Kidney (tissue), 14 donors: ENCODE data around the gene PROB1. TPM values are rescaled to one million over a fixed set of nuclear protein-coding genes. Genes with fewer than 3 reads are reported as not detected.

Source experiments
- DNase-seq, 5 donors: peaks; one replicate each; pipeline ENCODE4 v3.0.0-alpha.2; 2013 to 2020
- FAIRE-seq: peaks from 2 replicates; lab custom pipeline; 2012; peaks lifted over from hg19 to GRCh38; lab: Jason Lieb, UNC
- H3K27ac ChIP-seq, 2 donors: one replicate each; pipeline ENCODE4 v1.7.0; 2013; ENCODE audit warnings: low read depth in 2 of 2, low read length in 2 of 2, inconsistent platforms in 1 of 2
- H3K27me3 ChIP-seq: one replicate; pipeline ENCODE4 v1.7.1; 2013; ENCODE audit warnings: low read length, inconsistent platforms; ENCODE audit not compliant: control insufficient read depth, insufficient read depth
- H3K36me3 ChIP-seq, 3 donors: one replicate each; pipeline versions ENCODE4 v1.7.0 to v1.7.1; 2013; ENCODE audit warnings: low read length in 3 of 3, control low read depth in 1 of 3, inconsistent platforms in 1 of 3; ENCODE audit not compliant: insufficient read depth in 3 of 3, control insufficient read depth in 2 of 3
- H3K4me1 ChIP-seq, 3 donors: one replicate each; pipeline versions ENCODE4 v1.7.0 to v1.7.1; 2013; ENCODE audit warnings: low read length in 3 of 3, inconsistent platforms in 1 of 3, low read depth in 1 of 3; ENCODE audit not compliant: control insufficient read depth in 2 of 3, insufficient read depth in 2 of 3
- H3K4me3 ChIP-seq, 3 donors: one replicate each; pipeline versions ENCODE4 v1.7.0 to v1.8.1; 2013; ENCODE audit warnings: low read length in 3 of 3, control low read depth in 1 of 3, inconsistent platforms in 1 of 3
- H3K9ac ChIP-seq, 3 donors: one replicate each; pipeline versions ENCODE4 v1.7.0 to v1.7.1; 2013; ENCODE audit warnings: low read length in 3 of 3, control low read depth in 1 of 3, inconsistent platforms in 1 of 3
- H3K9me3 ChIP-seq, 3 donors: one replicate each; pipeline versions ENCODE4 v1.7.0 to v1.7.1; 2013; ENCODE audit warnings: low read length in 3 of 3, control low read depth in 1 of 3, inconsistent platforms in 1 of 3; ENCODE audit not compliant: control insufficient read depth in 2 of 3, insufficient read depth in 1 of 3
- CTCF ChIP-seq: IDR thresholded peaks from 3 replicates; pipeline ENCODE4 v1.5.1; 2012; ENCODE audit warnings: mild to moderate bottlenecking, moderate library complexity, borderline replicate concordance; ENCODE audit not compliant: insufficient read depth; ENCODE audit errors: extremely low read depth
- intact Hi-C: fragments of 100-400 bp; cut with DNase I; formaldehyde crosslinking; loops from one replicate; pipeline ENCODE4 v1.11.1; 2022
- polyA plus RNA-seq: library from polyadenylated mRNA; stranded (reverse); fragments of 350-450 nt; fragmentation: Illumina TruSeq; extraction: RNeasy Lipid Tissue Mini Kit (QIAGEN cat#74804); gene quantifications from one replicate; pipeline ENCODE4 v1.2.3, GENCODE V29; 2014; ENCODE audit warnings: low read depth, low replicate concordance; ENCODE audit not compliant: insufficient read depth
- total RNA-seq: library from RNA; stranded (reverse); fragmentation: NEBNext Ultra II Directional; extraction: Animal tissue kit (Norgen Biotek cat#: 25700); gene quantifications from one replicate; pipeline ENCODE4 v1.2.1, GENCODE V29; 2021
- donor health status: control.
- donor health status: control.
- donor health status: control.
- donor health status: control.
- donor health status: control.
- donor health status: DM: yes; HTN: yes; CAD: no.
- donor health status: Normal renal cell carcinoma (clear cell type).

PROB1 gene
- total and polyA plus RNA-seq, 2 donors from 2014 or later: 1.5 to 3.8 TPM

GRCh38 chr5:139403787-139404483 is 9.0 kb upstream of the PROB1 start, which contains the start of gene SPATA24:
Gene SPATA24 (minus strand): TSS chr5:139404089. CDS start chr5:139404060, 29 bp downstream.
- peak within 1 kb of the TSS; percentile 95 for H3K27ac ChIP-seq
- FAIRE-seq (no peak), DNase-seq (peak; percentile 98 to 99 (median 99))
- peak within 1 kb of the TSS; percentile 72 to 86 (median 75) for H3K4me3 ChIP-seq
- H3K4me1 ChIP-seq: peaks cover 3 to 25% (median 11%) of the 10 kb centered on the region in 3 donors
- no peaks in the 10 kb centered on the region for H3K36me3 ChIP-seq
- no peak for TF ChIP-seq CTCF
- H3K27me3 ChIP-seq: no peaks in the 10 kb centered on the region
- intact Hi-C loops: no loop called here
- peak within 1 kb of the TSS; percentile 70 to 87 (median 75) for H3K9ac ChIP-seq
- H3K9me3 ChIP-seq: no peaks in the 10 kb centered on the region

- Histone ChIP-seq H3K36me3 (no peaks in the 10 kb centered on the region), H3K9ac (peak overlapping the region; percentile 53 to 87 (median 70)), H3K4me3 (peak overlapping the region; percentile 72 to 86 (median 75)), H3K27me3 (no peaks in the 10 kb centered on the region), H3K9me3 (no peaks in the 10 kb centered on the region), H3K4me1 (peaks cover 3 to 25% (median 11%) of the 10 kb centered on the region in 3 donors), H3K27ac (peak overlapping the region; percentile 95)
- no peak for FAIRE-seq
- intact Hi-C loops: no loop called here
- TF ChIP-seq CTCF: no peak
- no peak for DNase-seq
Measured at GRCh38 chr5:139403418-139403786, 8.5 kb upstream of the PROB1 start.

GRCh38 chr5:139402561-139403158 is 7.8 kb upstream of the PROB1 start:
- DNase-seq (peak in 1 of 5 donors; percentile 29), FAIRE-seq (no peak)
- Histone ChIP-seq H3K9me3 (no peaks in the 10 kb centered on the region), H3K36me3 (no peaks in the 10 kb centered on the region), H3K4me3 (peak overlapping the region in 1 of 3 donors; percentile 72), H3K27me3 (no peaks in the 10 kb centered on the region), H3K9ac (no peak overlapping the region), H3K4me1 (peaks cover 3 to 25% (median 11%) of the 10 kb centered on the region in 3 donors), H3K27ac (no peak overlapping the region)
- intact Hi-C loops: no loop called here
- TF ChIP-seq CTCF: no peak
